ENCODE measurements around the gene MAGEF1. TPM values are rescaled to one million over a fixed set of nuclear protein-coding genes. Genes with fewer than 3 reads are reported as not detected.

Gene MAGEF1
- total and polyA plus RNA-seq, 10 of the 15 experiments (the other 5 are each of a cell fraction or from before 2014, with no cell fraction given), result 2.3 to 62.2 (median 27.1) TPM

- Histone ChIP-seq H3K79me2 (ENCODE audit: control insufficient read depth, insufficient read depth, low read length) (no peaks in the 10 kb centered on the region), H3K4me1 (ENCODE audit: control insufficient read depth, insufficient read depth, low read length) (no peaks in the 10 kb centered on the region), H3K36me3 (ENCODE audit: control insufficient read depth in 2 of 2, insufficient read depth in 2 of 2, low read length in 1 of 2) (no peaks in the 10 kb centered on the region), H3K9me3 (replicated peaks; ENCODE audit: control insufficient read depth, insufficient read depth, low read length) (no peaks in the 10 kb centered on the region), H3K4me2 (ENCODE audit: control insufficient read depth, insufficient read depth) (no peak overlapping the region), H3K4me3 (no peak overlapping the region), H3K27me3 (replicated peaks in 1 of 2; ENCODE audit: control insufficient read depth in 2 of 2, insufficient read depth in 2 of 2, low read length in 1 of 2) (peaks cover 0 to 5% of the 10 kb centered on the region in 2 experiments; a peak in 2 of 4 replicates), H3K9ac (ENCODE audit: control insufficient read depth, insufficient read depth, low read length) (no peak overlapping the region), H3K27ac (ENCODE audit: control insufficient read depth, insufficient read depth) (no peak overlapping the region), H4K20me1 (ENCODE audit: control insufficient read depth, insufficient read depth) (no peaks in the 10 kb centered on the region), H2AFZ (ENCODE audit: control insufficient read depth, low read depth, low read length) (no peak overlapping the region)
- POLR2A ChIA-PET, result no interaction called here
- CTCF ChIA-PET, result interaction anchor here (1.0 kb wide), 1 partner anchor 19 kb away, joined by 3 read pairs; no protein-coding TSS in a partner anchor
- RAD21 ChIA-PET (ENCODE audit: unreplicated experiment), result no interaction called here
- in situ Hi-C loops (cut with MboI) (no loop called here), intact Hi-C loops (cut with micrococcal nuclease; ENCODE audit: unreplicated experiment) (no loop called here)
- ATAC-seq (no peak), FAIRE-seq (no peak), DNase-seq (ENCODE audit: low read depth, low spot score) (no peak)
- 37% methylated on average over 4 of the region's 4 CpGs for WGBS (ENCODE audit: insufficient coverage, insufficient replicate concordance, low lambda C conversion rate, missing lambda C conversion rate)
- SMC1A ChIA-PET (ENCODE audit: uncharacterized antibody, unreplicated experiment), result interaction anchor here (1.0 kb wide), 1 partner anchor 40 kb away, joined by 3 read pairs; no protein-coding TSS in a partner anchor
- BruUV-seq (replicated peaks), result no TSS peak
- no peak for TF ChIP-seq SRF (IDR thresholded peaks at IDR 0.05; ENCODE audit: low read depth in 2 of 2, low read length in 2 of 2)
- TF ChIP-seq ZNF687 (IDR thresholded peaks at IDR 0.05), result no peak
- no peak for TF ChIP-seq ZNF217 (IDR thresholded peaks at IDR 0.05)
- no peak for TF ChIP-seq PRDM15 (CRISPR knock-in tag; IDR thresholded peaks at IDR 0.05)
- no peak for TF ChIP-seq ZSCAN29 (IDR thresholded peaks at IDR 0.05)
- TF ChIP-seq ZBTB4 (CRISPR knock-in tag; IDR thresholded peaks at IDR 0.05), result no peak
- TF ChIP-seq BRCA1 (IDR thresholded peaks at IDR 0.05; ENCODE audit: low read depth, low read length), result no peak
- no peak for TF ChIP-seq RELB (IDR thresholded peaks at IDR 0.05; ENCODE audit: low read depth)
- no peak for TF ChIP-seq BMI1 (IDR thresholded peaks at IDR 0.05; ENCODE audit: borderline replicate concordance)
- TF ChIP-seq CBX3 (IDR thresholded peaks at IDR 0.05; ENCODE audit: borderline replicate concordance, low read depth), result no peak
- TF ChIP-seq LARP7 (IDR thresholded peaks at IDR 0.05), result no peak
- no peak for TF ChIP-seq JUND (IDR thresholded peaks at IDR 0.05; ENCODE audit: low read depth, low read length)
These were observed 27.1 kb upstream of the MAGEF1 start for GRCh38 chr3:184738982-184739381.

Measured in GM12878 (cell line).